ENCODE results near the gene CTNNA3.
"Not testable (repeated sequence)": the region's sequence is repeated elsewhere in the genome, so short reads cannot be mapped to it uniquely, and the experiment has no call there.

CTNNA3 gene

GRCh38 chr10:66350622-66351399 is 1345.2 kb downstream of the CTNNA3 start:
- no peak for FAIRE-seq

- FAIRE-seq: no peak
These were observed 1346.3 kb downstream of the CTNNA3 start for GRCh38 chr10:66349726-66350125.

GRCh38 chr10:66349076-66349475 is 1346.9 kb downstream of the CTNNA3 start:
- no peak for FAIRE-seq

GRCh38 chr10:66337211-66337610 is 1358.8 kb downstream of the CTNNA3 start:
- FAIRE-seq: no peak

- no peak for FAIRE-seq
These were observed 1359.2 kb downstream of the CTNNA3 start for GRCh38 chr10:66336791-66337190.

- FAIRE-seq: not testable (repeated sequence)
These were observed 1360.2 kb downstream of the CTNNA3 start for GRCh38 chr10:66335753-66336152.

GRCh38 chr10:66329147-66329546 is 1366.8 kb downstream of the CTNNA3 start:
- no peak for FAIRE-seq

GRCh38 chr10:66326876-66327275 is 1369.1 kb downstream of the CTNNA3 start:
- FAIRE-seq: no peak

GRCh38 chr10:66322777-66323176 is 1373.2 kb downstream of the CTNNA3 start:
- no peak for FAIRE-seq

- FAIRE-seq: no peak
These were observed 1374.0 kb downstream of the CTNNA3 start for GRCh38 chr10:66321723-66322665.

GRCh38 chr10:66318761-66319160 is 1377.2 kb downstream of the CTNNA3 start:
- no peak for FAIRE-seq

GRCh38 chr10:66307826-66308225 is 1388.2 kb downstream of the CTNNA3 start:
- FAIRE-seq: no peak

- FAIRE-seq: no peak
These were observed 1394.9 kb downstream of the CTNNA3 start for GRCh38 chr10:66301078-66301477.

GRCh38 chr10:66295602-66296001 is 1400.4 kb downstream of the CTNNA3 start:
- FAIRE-seq: no peak

- no peak for FAIRE-seq
These were observed 1401.5 kb downstream of the CTNNA3 start for GRCh38 chr10:66294538-66294937.

- no peak for FAIRE-seq
These were observed 1403.1 kb downstream of the CTNNA3 start for GRCh38 chr10:66292922-66293321.

- FAIRE-seq: no peak
These were observed 1403.5 kb downstream of the CTNNA3 start for GRCh38 chr10:66292456-66292855.

- FAIRE-seq: no peak
These were observed 1404.9 kb downstream of the CTNNA3 start for GRCh38 chr10:66291133-66291532.

- no peak for FAIRE-seq
These were observed 1411.4 kb downstream of the CTNNA3 start for GRCh38 chr10:66284621-66285020.

GRCh38 chr10:66283874-66284464 is 1412.0 kb downstream of the CTNNA3 start:
- FAIRE-seq: no peak

GRCh38 chr10:66283064-66283463 is 1412.9 kb downstream of the CTNNA3 start:
- no peak for FAIRE-seq

GRCh38 chr10:66281327-66281726 is 1414.7 kb downstream of the CTNNA3 start:
- no peak for FAIRE-seq

GRCh38 chr10:66277481-66277880 is 1418.5 kb downstream of the CTNNA3 start:
- no peak for FAIRE-seq
